GM10266 (cell line): ENCODE measurements around the gene DSE.
A peak's percentile ranks its signal among the peaks of the same experiment; 100 is the strongest.

Experiments used
- DNase-seq: peaks from one replicate; pipeline ENCODE4 v3.0.0; 2012; ENCODE audit errors: extremely low spot score
- CTCF ChIP-seq: IDR thresholded peaks from 2 replicates; pipeline ENCODE4 v1.5.1; 2012; ENCODE audit warnings: mild to moderate bottlenecking, low read depth; ENCODE audit not compliant: control insufficient read depth, insufficient read depth; ENCODE audit errors: missing control alignments

The DSE gene

GRCh38 chr6:116461932-116462885, 91.5 kb downstream of the DSE start:
- peak; percentile 69 for DNase-seq
- TF ChIP-seq CTCF = peak; percentile 18

GRCh38 chr6:116463301-116463700, 92.6 kb downstream of the DSE start:
- no peak for DNase-seq

GRCh38 chr6:116465246-116465645, 94.5 kb downstream of the DSE start:
- TF ChIP-seq CTCF = no peak
- DNase-seq = no peak

More at GRCh38 chr6:116463301-116463700, 92.6 kb downstream of the DSE start:
- no peak for TF ChIP-seq CTCF

GRCh38 chr6:116467096-116467495, 96.3 kb downstream of the DSE start:
- no peak for DNase-seq

DNA sequence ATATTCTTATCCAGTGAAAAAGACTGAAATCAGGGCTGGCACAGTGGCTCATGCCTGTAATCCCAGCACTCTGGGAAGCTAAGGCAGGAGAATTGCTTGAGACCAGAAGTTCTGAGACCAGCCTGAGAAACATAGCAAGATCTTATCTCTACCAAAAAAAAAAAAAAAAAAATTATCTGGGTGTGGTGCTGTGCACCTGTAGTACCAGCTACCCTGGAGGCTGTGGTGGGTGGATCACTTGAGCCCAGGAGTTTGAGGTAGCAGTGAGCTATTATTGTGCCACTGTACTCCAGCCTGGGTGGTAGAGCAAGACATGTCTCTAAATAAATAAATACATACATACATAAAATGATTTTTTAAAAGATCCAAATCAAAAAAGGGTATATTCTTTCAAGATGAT, 96.8 kb downstream of the DSE start:
- TF ChIP-seq CTCF = no peak
- no peak for DNase-seq

More at GRCh38 chr6:116467096-116467495, 96.3 kb downstream of the DSE start:
- TF ChIP-seq CTCF = no peak

GRCh38 chr6:116468293-116468692, 97.5 kb downstream of the DSE start:
- TF ChIP-seq CTCF = no peak
- no peak for DNase-seq

DNA sequence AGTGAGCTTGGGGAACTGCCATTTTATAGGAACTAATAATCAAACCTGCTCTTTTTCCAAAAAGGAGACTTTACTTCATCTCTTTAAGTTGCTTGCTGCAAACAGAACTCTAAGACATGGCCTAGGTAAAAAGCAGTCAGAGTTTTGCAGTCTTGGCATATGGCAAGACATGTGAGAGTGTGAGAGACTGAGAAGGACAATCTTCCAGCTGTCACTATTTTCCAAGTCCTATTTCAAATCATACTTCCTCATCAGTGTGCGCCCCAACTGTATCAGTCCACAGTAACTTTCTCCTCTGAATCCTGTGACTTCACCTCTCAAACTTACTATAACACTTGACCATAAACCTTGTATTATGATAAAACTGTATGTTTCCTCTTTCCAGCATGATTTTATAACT, 100.8 kb downstream of the DSE start:
- no peak for TF ChIP-seq CTCF
- no peak for DNase-seq
